NCI-H460 (cell line): ENCODE measurements around the gene AMOT. TPM values are rescaled to one million over a fixed set of nuclear protein-coding genes. Genes with fewer than 3 reads are reported as not detected.

Experiments used
- DNase-seq: peaks from one replicate; pipeline ENCODE4 v3.0.0-alpha.2; 2016; ENCODE audit warnings: low read depth; ENCODE audit errors: extremely low read depth
- total RNA-seq: library from RNA; depleted of rRNA; stranded (reverse); fragments of >200 nt; shearing (Covaris generic); gene quantifications from 2 replicates; pipeline ENCODE4 v1.2.3, GENCODE V29; 2014

AMOT gene
- total RNA-seq, 1 experiment from 2014 or later = 2.0 TPM

DNA sequence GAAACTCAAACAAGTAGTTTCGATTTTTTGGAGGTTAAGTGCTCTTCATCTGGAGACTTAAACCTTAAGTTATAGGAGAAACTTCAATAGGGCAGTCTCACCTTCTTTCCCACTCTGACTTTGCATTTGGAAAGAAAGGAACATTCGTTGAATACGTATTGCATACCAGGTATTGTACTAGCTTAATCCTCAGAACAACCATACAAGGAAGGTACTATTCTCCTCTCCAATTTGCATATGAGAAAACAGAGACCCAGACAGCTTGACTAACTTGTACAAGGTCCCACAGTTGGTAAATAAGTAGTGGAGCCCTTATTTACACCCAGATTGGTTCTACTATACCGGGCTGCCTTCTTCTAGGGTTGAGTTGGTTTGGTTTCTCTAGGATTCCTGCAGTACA is 32.6 kb downstream of the AMOT start:
- no peak for DNase-seq

DNA sequence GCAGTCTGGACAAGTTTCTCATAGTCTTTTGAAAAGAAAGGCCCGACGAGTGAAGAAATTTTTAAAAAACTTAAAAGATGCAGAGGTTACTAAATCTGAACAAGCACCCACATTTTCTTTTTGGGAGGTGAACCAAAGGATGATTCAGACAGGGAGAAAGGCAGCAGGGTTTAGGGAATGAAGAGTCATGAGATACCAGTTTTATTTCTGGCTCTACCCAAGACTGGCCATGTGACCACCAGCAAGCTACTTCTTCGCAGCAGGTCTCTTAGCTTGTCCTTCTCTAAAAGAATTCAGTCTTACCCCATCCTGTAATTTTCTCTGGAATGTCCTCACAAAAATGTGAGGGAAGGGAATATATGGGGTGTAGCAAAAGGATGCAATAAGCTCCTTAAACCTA is 37.6 kb downstream of the AMOT start:
- no peak for DNase-seq

DNA sequence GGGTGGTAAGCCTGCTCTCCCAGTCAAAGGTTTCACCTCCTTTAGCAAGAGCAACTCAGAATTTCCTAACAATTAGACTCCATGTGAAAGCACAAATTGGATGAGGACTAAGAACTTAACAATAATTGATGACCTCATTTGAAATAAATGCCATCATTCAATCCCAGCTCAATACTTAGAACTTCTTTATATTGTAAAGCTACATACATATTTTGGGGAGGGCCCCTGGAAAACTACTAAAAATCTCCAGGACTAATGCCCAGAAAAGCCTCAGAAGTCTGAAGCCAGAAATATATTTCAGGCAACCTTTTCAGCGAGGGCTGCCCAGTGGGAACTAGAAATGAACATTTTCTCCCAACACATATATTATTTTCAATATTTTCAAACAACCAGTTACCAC is 38.1 kb downstream of the AMOT start:
- DNase-seq = no peak

DNA sequence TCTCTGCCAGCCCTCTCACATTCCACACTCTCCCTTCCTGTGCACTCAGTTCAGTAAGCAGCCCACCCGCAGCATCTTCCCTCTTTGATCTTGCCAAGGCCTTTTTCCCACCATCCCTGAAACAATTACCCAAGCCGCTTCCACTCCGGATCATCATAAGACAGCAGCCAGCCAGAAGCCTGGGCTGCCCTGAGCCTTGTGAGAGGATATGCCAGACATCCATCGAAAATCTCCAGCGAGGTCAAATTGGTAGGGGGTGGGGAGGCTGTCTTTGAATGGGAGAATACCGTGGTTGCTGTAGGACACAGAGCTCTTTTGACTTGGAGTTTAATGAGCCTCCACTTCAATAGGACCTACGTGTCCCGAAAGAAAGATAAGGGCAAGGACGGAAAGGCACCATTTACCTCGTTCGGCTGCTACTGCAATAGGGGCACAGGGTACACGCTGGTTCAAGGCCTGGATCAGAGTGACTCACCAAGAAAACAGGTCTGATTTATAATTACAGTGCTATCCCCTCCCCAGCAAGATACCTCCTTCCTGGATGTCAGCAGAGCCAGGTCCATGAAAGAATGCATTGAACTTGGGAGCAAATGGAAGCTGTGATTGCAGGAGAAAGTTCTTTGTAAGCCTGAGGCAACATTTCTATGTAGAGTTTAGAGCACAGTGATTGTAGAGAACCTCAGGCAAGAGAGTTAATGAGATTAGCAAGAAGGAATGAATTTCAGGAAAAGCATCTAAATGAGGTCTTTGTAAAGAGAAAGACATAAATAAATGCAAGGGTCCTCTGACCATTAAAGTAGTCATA is 39.5 kb downstream of the AMOT start:
- no peak for DNase-seq

GRCh38 chrX:112799425-112799824 is 41.2 kb downstream of the AMOT start:
- no peak for DNase-seq

- no peak for DNase-seq
Observed at GRCh38 chrX:112798736-112799135, 41.9 kb downstream of the AMOT start.

DNA sequence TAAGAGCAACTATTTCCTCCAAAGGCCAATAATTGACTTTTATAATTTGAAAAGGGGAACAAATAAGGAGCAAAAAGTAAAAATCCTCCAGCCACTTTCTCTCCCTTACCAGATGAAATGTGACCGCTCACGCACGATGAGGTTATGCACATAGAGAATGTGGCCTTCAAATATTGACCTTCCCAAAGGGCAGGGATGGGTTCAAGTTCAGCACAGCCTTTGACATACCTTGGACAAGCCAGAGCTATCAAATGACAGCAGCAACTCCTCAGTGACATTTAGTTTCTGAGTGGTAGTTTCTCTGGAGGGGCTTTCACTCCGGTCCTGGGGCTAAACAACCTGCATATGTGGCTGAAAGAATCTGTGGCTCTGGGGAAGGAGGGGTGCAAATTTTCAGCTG is 50.7 kb downstream of the AMOT start:
- no peak for DNase-seq

GRCh38 chrX:112786076-112786475 is 54.6 kb downstream of the AMOT start:
- DNase-seq = no peak

DNA sequence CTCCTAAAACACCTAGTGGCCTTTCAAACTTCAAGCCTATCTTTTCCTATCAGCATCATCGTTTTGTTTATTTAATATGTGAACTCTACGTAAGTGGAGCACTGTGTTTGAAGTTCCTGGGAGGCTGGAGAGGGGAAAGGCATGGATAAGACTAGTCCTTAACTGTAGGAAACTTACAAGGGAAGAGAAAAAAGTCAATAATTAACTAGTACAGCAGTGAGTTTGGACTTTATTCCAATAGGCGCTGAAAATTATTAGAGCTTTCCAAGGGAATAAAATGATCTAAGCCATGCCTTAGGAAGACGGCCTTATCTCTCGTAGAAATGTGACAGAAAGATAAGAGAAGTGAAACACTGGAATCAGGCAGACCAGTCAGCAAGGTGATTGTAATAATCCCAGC is 55.3 kb downstream of the AMOT start:
- no peak for DNase-seq

DNA sequence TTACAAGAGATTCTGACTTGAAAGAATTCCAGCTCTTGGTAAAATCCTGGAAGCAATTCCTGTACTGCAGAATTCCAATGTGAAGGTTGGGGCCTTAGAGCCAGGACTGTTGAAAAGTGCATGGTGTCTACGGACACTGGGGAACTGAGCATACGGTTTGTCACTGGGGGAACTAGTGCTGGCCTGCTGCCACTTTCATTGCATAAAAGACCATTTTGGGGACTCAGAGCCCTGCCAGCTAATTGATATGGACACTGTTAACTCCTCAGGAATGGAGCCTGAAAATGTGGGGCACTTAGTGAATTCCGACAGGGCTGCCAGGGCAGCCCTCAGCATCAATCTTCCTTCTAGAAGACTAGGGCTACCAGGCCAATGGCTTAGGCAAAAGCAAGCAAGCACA is 55.9 kb downstream of the AMOT start:
- no peak for DNase-seq

DNA sequence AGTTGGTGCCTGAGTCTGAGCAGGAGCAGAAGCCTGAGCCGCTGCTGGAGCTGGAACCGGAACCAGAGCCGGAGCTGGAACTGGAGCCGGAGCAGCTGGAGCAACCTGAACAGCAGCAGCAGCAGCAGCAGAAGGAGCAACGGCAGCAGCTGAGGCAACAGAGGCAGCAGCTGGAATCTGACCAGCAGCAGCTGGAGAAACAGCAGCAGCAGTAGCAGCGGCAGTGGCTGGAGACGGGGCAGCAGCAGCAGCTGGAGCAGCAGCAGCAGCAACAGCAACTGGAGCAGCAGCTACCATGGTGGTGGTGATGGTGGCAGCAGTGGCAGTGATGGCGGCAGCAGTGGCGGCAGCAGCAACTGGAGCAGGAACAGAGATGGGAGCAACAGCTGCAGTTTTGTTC is 61.5 kb downstream of the AMOT start:
- no peak for DNase-seq

- no peak for DNase-seq
Observed at GRCh38 chrX:112774651-112775293, 65.9 kb downstream of the AMOT start.

GRCh38 chrX:112774142-112774541 is 66.5 kb downstream of the AMOT start:
- DNase-seq = no peak

GRCh38 chrX:112769034-112769433 is 71.6 kb downstream of the AMOT start:
- DNase-seq = no peak

DNA sequence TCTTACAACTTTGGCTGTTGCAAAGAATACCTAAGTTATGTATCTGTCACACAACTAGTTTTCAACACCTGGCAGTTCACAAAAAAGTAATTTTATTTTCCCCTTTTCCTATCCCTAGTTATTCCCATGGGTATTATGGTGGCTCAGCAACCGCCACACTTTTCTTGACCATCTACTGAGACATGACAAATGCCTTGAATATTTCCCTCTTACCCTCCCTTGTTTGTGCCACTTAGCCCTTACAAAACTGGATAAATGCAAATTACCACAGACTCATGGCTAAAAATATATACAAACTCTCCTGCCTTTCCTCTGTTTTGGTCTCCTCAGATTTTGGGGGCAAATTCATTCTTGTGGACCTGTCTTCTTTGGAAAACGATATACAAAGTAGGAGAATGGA is 72.1 kb downstream of the AMOT start:
- no peak for DNase-seq

DNA sequence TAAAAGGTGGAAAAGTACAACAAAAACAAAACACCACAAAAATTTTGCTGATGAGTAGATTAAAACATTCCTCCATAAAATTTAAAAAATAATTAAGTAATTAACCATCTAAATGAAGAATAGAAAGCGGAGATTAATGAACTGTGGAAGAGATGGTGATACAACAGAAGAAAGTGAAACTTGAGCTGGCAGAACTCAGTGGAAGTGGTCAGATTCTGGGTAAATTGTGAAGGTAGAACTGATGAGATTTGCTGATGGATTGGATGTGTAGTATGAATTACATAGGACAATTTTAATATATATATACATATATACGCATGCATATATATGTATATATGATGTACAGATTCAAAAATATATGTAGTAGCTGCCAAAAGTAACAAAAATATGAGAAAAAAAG is 73.9 kb downstream of the AMOT start:
- no peak for DNase-seq

- no peak for DNase-seq
Observed at GRCh38 chrX:112761242-112762207, 79.1 kb downstream of the AMOT start.

GRCh38 chrX:112760697-112761096 is 79.9 kb downstream of the AMOT start:
- DNase-seq = no peak

- no peak for DNase-seq
Observed at GRCh38 chrX:112759966-112760365, 80.7 kb downstream of the AMOT start.

- DNase-seq = no peak
Observed at GRCh38 chrX:112759512-112759911, 81.1 kb downstream of the AMOT start.

GRCh38 chrX:112757946-112758345 is 82.7 kb downstream of the AMOT start:
- DNase-seq = no peak
